ENCODE results near the gene WWP2.

Gene WWP2

DNA sequence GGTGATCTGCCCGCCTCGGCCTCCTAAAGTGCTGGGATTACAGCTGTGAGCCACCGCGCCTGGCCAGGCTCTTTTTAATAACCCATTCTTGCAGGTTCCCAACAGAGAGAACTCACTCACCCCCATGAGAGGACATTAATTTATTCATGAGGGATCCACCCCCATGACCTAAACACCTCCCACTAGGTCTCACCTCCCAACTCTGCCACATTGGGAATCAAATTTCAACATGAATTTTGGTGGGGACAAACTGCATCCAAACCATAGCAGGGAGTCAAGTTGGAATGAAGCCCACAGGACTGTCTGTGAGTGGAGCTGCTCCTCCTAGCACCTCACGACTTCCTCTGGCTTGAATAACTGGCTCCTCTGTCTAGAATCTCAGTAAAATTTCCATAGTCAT is 85.5 kb downstream of the WWP2 start:
- Histone ChIP-seq H3K27me3 (ENCODE audit: insufficient read depth, low read length, poor library complexity, severe bottlenecking) (no peaks in the 10 kb centered on the region), H3K9me3 (ENCODE audit: insufficient read depth, low read depth, low read length) (no peaks in the 10 kb centered on the region), H2AFZ (ENCODE audit: low read length) (no peak overlapping the region), H3K9me2 (replicated peaks; ENCODE audit: low read depth, low read length) (no peaks in the 10 kb centered on the region), H3K36me3 (ENCODE audit: insufficient read depth, low read length) (peaks cover 5% of the 10 kb centered on the region; the same call in 1 of the 2 replicates), H3K79me2 (ENCODE audit: insufficient read depth, low read length) (no peaks in the 10 kb centered on the region), H3K4me1 (ENCODE audit: insufficient read depth, low read length, poor library complexity, severe bottlenecking) (no peaks in the 10 kb centered on the region), H3K4me3 (ENCODE audit: low read length, poor library complexity, severe bottlenecking) (no peak overlapping the region), H3K9ac (ENCODE audit: low read depth, low read length, poor library complexity, severe bottlenecking) (no peak overlapping the region), H3K4me2 (ENCODE audit: low read depth, low read length, poor library complexity, severe bottlenecking) (no peak overlapping the region), H3F3A (ENCODE audit: low read depth) (no peaks in the 10 kb centered on the region), H4K20me1 (ENCODE audit: insufficient read depth, low read length, poor library complexity, severe bottlenecking) (no peaks in the 10 kb centered on the region)
- no peak for TF ChIP-seq EZH2phosphoT487 (IDR thresholded peaks at IDR 0.05; ENCODE audit: borderline replicate concordance)
- TF ChIP-seq, protein P1, sequence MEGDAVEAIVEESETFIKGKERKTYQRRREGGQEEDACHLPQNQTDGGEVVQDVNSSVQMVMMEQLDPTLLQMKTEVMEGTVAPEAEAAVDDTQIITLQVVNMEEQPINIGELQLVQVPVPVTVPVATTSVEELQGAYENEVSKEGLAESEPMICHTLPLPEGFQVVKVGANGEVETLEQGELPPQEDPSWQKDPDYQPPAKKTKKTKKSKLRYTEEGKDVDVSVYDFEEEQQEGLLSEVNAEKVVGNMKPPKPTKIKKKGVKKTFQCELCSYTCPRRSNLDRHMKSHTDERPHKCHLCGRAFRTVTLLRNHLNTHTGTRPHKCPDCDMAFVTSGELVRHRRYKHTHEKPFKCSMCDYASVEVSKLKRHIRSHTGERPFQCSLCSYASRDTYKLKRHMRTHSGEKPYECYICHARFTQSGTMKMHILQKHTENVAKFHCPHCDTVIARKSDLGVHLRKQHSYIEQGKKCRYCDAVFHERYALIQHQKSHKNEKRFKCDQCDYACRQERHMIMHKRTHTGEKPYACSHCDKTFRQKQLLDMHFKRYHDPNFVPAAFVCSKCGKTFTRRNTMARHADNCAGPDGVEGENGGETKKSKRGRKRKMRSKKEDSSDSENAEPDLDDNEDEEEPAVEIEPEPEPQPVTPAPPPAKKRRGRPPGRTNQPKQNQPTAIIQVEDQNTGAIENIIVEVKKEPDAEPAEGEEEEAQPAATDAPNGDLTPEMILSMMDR (conservative IDR thresholded peaks at IDR 0.05; ENCODE audit: low read length): no peak

DNA sequence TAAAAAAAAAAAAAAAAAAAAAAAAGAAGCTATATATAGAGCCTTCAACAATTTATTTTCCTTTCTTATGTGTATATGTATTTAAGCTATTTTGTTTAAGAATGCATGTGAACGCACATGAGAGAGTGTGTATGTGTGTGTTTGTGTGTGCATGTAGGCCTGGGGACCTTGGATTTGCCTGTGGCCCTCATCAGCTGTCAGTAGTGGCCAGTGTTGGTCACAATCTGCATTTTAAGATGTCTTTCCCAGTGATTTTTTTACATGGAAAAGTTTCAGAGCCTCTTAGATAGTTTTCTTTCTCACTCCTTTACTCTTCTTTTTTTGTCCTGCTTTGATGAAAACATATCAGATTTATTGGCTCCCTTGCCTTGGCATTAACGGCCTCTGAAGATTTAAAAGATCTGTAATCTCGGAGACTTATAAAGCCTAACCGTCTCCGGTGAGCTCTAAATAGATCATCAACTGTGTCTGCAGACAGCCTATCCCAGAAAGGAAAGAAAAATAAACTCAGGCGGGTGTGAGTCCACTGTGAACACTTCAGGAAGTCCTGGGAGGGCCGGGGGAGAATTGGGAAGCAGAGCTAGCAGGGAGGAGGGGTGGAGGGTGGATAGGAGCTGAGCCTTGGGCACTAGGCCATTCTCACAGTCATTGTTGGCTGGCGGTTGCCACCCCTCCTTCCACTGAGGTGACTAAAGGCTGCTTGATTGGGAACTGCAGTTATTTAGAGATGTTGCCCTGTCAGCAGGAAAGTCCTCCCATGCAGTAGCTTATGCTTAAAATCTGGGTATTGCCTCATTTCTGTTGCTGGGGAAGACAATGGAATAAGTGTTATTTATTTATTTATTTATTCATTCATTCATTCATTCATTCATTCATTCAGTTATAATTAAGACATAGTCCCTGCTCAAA is 86.8 kb downstream of the WWP2 start:
- TF ChIP-seq EZH2phosphoT487 (IDR thresholded peaks at IDR 0.05; ENCODE audit: borderline replicate concordance): no peak
- TF ChIP-seq, protein P1 (conservative IDR thresholded peaks at IDR 0.05; ENCODE audit: low read length): no peak
- H3K4me1 ChIP-seq (ENCODE audit: insufficient read depth, low read length, poor library complexity, severe bottlenecking): no peaks in the 10 kb centered on the region
- H3F3A ChIP-seq (ENCODE audit: low read depth): no peaks in the 10 kb centered on the region
- no peak overlapping the region for H2AFZ ChIP-seq (ENCODE audit: low read length)
- H3K36me3 ChIP-seq (ENCODE audit: insufficient read depth, low read length): peaks cover 5% of the 10 kb centered on the region; the same call in 1 of the 2 replicates
- H3K27me3 ChIP-seq (ENCODE audit: insufficient read depth, low read length, poor library complexity, severe bottlenecking): no peaks in the 10 kb centered on the region
- no peak overlapping the region for H3K4me3 ChIP-seq (ENCODE audit: low read length, poor library complexity, severe bottlenecking)
- H3K9ac ChIP-seq (ENCODE audit: low read depth, low read length, poor library complexity, severe bottlenecking): no peak overlapping the region
- H3K9me3 ChIP-seq (ENCODE audit: insufficient read depth, low read depth, low read length): no peaks in the 10 kb centered on the region
- no peaks in the 10 kb centered on the region for H3K79me2 ChIP-seq (ENCODE audit: insufficient read depth, low read length)
- no peaks in the 10 kb centered on the region for H4K20me1 ChIP-seq (ENCODE audit: insufficient read depth, low read length, poor library complexity, severe bottlenecking)
- H3K9me2 ChIP-seq (replicated peaks; ENCODE audit: low read depth, low read length): no peaks in the 10 kb centered on the region
- no peak overlapping the region for H3K4me2 ChIP-seq (ENCODE audit: low read depth, low read length, poor library complexity, severe bottlenecking)

DNA sequence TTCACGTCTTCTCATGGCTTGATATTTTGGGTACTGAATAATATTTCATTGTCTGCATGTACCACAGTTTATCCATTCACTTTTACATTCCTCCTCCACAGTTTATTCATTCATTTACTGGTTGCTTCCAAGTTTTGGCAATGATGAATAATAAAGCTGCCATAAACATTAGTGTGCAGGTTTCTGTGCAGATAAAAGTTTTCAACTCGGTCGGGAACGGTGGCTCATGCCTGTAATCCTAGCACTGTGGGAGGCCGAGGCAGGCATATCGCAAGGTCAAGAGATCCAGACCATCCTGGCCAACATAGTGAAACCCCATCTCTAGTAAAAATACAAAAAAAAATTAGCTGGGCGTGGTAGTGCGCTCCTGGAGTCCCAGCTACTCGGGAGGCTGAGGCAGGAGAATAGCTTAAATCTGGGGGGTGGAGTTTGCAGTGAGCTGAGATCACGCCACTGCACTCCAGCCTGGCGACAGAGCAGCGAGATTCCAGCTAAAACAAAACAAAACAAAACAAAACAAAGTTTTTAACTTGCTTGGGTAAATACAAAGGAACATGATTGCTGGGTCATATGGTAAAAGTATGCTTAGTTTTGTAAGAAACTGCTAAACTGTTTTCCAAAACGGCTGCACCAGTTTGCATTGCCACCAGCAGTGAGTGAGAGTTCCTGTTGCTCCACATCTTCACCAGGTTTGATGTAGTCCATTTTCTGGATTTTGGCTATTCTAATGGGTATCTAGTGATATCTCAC is 89.5 kb downstream of the WWP2 start:
- Histone ChIP-seq H3K27me3 (ENCODE audit: insufficient read depth, low read length, poor library complexity, severe bottlenecking) (no peaks in the 10 kb centered on the region), H3K79me2 (ENCODE audit: insufficient read depth, low read length) (no peaks in the 10 kb centered on the region), H3K9ac (ENCODE audit: low read depth, low read length, poor library complexity, severe bottlenecking) (no peak overlapping the region), H3K4me2 (ENCODE audit: low read depth, low read length, poor library complexity, severe bottlenecking) (no peak overlapping the region), H3K9me2 (replicated peaks; ENCODE audit: low read depth, low read length) (no peaks in the 10 kb centered on the region), H3K36me3 (ENCODE audit: insufficient read depth, low read length) (no peaks in the 10 kb centered on the region), H3F3A (ENCODE audit: low read depth) (no peaks in the 10 kb centered on the region), H3K4me1 (ENCODE audit: insufficient read depth, low read length, poor library complexity, severe bottlenecking) (no peaks in the 10 kb centered on the region), H3K4me3 (ENCODE audit: low read length, poor library complexity, severe bottlenecking) (no peak overlapping the region), H3K9me3 (ENCODE audit: insufficient read depth, low read depth, low read length) (no peaks in the 10 kb centered on the region), H2AFZ (ENCODE audit: low read length) (no peak overlapping the region), H4K20me1 (ENCODE audit: insufficient read depth, low read length, poor library complexity, severe bottlenecking) (no peaks in the 10 kb centered on the region)
- TF ChIP-seq, protein P1 (conservative IDR thresholded peaks at IDR 0.05; ENCODE audit: low read length): no peak
- no peak for TF ChIP-seq EZH2phosphoT487 (IDR thresholded peaks at IDR 0.05; ENCODE audit: borderline replicate concordance)
